ENCODE results near the gene PHACTR2.

DNA sequence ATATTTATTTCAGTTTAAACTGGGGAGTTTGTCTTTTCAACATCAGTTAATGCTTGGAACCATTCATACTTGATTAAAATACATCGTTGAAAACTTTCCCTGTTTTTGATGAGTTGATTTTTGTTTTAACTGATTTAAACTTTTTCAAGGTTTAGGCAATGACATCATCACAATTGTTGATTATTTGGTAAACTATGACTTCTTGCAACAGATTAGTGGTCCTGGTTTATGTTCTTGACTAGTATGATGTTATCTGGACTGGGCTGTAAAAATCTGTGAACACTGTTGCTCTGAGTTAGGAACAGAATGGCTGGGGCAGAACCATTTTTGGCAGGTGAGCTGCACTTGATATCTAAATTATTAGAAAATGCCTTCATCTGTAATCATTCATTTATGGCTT is 186.5 kb downstream of the PHACTR2 start, which contains the start of gene ZC2HC1B:
- TF ChIP-seq EP300 (IDR thresholded peaks at IDR 0.05): no peak
- TF ChIP-seq, protein P1, sequence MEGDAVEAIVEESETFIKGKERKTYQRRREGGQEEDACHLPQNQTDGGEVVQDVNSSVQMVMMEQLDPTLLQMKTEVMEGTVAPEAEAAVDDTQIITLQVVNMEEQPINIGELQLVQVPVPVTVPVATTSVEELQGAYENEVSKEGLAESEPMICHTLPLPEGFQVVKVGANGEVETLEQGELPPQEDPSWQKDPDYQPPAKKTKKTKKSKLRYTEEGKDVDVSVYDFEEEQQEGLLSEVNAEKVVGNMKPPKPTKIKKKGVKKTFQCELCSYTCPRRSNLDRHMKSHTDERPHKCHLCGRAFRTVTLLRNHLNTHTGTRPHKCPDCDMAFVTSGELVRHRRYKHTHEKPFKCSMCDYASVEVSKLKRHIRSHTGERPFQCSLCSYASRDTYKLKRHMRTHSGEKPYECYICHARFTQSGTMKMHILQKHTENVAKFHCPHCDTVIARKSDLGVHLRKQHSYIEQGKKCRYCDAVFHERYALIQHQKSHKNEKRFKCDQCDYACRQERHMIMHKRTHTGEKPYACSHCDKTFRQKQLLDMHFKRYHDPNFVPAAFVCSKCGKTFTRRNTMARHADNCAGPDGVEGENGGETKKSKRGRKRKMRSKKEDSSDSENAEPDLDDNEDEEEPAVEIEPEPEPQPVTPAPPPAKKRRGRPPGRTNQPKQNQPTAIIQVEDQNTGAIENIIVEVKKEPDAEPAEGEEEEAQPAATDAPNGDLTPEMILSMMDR (IDR thresholded peaks at IDR 0.05): no peak

Measured in esophagus muscularis mucosa (tissue), 3 donors.